GM19328 (cell line): ENCODE measurements around the gene PGA4.
"Not testable (repeated sequence)": the region's sequence is repeated elsewhere in the genome, so short reads cannot be mapped to it uniquely, and the experiment has no call there.

ENCODE experiments used
- ATAC-seq: cut with Tn5 transposase; IDR thresholded peaks from one replicate; pipeline ENCODE4 v1.9.1; 2021; ENCODE audit warnings: mild to moderate bottlenecking, moderate library complexity; ENCODE audit not compliant: unreplicated experiment

Gene PGA4

DNA sequence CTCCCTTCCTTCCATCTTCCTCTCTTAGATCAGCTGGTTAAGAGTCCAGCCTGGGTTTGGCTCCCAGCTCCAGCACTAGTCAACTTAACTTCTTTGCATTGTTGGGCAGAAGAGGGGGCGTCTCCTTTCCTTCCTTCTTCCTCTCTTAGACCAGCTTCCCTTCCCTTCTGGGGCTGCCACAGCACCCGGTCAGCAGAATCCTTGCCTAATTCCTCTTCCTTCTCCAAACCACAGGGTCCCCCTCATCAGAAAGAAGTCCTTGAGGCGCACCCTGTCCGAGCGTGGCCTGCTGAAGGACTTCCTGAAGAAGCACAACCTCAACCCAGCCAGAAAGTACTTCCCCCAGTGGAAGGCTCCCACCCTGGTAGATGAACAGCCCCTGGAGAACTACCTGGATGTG, 18.3 kb upstream of the PGA4 start:
- not testable (repeated sequence) for ATAC-seq

DNA sequence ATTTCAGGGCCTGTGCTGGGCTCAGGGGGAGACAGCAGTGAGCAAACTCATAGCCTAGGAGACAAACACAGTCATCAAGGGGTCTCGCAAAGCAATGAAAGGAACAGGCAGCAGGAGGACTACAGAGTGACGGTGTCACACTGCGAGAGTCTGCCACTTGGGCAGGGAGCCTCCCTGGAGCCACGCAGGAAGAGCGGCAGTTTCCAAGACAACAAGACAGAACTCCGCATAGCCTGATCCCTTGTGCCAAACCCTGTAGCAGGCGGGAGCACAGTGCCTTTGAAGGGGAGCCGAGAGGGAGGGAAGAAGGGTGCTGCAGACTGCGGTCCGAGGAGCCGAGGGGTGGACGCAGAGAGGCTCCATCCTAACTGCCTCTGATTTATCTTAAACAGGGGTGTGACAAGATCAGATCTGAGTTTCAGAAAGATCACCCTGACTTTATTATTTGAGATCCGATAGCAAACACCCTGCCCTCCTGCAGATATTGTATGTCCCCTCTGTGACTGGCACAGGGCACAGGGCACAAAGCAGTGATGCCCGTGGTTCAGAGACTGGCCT, 17.6 kb upstream of the PGA4 start:
- not testable (repeated sequence) for ATAC-seq

DNA sequence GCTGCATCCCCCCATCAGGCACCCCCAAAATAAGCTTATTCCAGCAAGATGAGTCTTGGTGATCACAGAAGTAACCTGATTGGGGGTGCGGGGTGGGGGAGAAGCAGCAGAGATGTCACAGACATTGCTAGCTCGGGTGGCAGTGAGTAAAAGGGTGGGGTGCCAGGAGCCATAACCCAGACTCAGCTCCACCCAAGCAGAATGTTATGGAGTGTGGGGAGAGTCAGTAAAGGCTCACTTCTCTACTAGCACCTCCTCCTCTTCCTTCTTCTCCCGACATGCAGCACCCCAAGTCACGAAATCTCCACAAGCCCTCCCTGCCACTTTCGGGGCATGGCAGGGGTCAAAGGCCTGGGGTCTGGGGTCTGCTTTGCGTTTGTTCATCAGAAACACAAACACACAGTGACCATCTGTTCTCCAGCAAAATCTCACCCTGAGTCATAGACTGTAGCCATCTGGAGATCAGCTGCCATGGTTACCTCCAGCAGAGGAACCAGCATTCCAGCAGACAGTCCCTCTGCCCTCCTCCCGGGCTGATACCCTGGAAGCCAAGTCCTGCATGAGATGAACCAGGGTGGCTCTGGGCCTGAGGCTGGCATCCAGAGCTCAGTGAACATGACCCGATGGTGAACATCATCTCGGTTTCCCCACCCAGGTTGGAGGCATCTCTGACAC, 14.4 kb upstream of the PGA4 start:
- not testable (repeated sequence) for ATAC-seq

DNA sequence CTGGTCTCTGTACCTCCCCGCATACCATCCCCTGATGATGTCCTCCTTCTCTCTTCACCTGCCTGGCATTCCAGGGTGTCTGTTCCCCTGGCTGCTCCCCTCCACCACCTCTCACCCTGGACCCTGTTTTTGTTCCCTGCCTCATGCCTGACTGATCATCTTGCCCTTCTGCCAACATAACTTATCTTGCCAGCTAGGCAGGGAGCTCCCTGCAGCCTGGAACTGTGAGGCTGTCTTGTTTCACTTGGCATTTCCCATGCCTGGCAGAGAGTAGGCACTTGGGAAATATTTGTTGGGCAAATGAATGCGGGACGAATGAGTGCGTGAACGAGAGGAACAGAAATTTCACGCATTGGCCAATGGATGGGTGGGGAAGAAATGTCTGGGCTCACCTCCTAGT, 11.5 kb upstream of the PGA4 start:
- not testable (repeated sequence) for ATAC-seq

DNA sequence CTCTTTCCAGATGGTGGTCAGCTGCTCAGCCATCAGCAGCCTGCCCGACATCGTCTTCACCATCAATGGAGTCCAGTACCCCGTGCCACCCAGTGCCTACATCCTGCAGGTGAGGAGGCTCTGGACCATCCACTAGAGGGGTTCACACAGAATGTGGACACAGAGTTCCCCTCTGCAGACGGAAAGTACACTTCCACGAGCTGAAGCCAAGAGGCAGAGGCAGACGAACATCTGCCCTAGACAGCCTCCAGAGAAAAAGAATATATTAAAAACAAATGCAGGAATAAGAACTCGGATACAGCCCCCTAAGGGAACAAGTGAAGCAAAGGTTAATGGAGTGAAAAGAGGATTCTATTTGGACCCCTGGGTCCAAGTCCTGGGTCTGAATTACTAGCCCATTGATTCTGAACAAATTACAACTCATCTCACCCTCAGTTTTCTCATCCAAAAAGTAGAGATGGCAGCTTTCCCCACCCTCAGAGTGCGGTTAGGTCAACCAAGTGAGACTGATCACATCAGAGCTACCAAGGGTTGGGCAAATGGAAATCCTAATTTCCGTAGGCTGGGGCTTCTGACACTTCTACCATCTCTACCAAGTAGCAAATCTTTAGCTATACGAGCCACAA, 10.7 kb upstream of the PGA4 start:
- ATAC-seq = not testable (repeated sequence)

DNA sequence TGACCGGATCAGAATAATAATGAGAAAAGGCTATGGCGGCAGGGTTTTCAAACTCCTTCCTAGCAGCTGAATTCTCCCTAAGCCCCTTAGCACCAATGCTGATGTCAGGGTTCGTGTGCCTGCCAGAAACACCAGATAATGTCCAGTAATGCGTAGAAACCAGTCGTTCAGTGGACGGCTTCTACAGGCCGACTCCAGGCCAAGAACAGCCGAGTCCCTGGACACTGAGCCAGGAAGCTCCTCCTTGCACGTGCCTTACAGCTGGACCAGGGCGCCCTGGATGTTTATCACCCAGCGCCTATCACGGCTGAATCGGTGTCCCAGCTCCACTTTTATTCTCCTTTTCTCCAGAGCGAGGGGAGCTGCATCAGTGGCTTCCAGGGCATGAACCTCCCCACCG, 9.9 kb upstream of the PGA4 start:
- not testable (repeated sequence) for ATAC-seq

DNA sequence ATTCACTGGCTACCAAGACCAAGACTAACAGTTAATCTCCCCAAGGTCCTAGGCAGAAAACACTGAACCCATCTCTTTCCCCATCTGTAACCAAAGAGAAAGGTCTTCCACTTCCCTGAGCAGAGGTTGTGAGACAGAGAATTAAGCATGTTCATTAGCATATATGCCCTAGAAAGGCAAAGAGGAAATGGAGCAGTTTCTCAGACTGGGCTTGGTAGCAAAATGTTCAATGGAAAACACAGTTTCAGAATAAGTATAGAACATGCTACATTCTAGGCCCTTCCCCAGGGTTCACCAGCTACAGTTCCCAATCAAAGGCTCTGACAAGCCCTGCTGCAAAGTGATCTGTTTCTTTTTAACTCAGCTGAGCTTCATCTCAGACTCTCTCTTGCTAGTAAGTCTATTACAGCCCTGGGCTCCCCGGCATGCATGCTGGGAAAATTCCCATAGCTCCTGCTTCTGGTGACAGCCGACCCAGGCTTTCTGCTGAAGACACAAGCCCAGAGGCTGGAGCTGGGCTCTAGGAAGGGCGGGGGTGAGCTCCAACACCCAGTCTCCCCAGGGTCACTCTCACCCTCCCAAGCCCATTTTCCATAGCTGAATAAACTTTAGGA, 8.3 kb upstream of the PGA4 start:
- not testable (repeated sequence) for ATAC-seq

DNA sequence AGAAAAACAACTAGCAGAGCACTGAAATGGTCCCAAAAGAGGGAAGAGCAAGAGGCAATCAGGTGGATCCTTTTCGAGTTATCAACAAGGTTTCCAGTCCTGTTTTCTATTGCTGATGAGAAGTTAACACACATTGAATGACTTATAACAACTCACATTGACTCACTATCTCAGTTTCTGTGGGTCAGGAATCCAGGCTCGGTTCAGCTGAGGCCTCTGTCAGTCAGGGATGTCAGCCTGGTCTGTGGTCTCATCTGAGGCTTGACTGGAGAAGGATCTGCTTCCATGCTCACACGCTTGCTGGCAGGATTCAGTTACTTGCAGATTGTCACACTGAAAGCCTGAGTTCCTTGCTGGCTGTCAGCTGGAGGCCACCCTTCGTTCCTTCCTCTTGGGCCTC, 3.8 kb upstream of the PGA4 start:
- ATAC-seq = not testable (repeated sequence)

DNA sequence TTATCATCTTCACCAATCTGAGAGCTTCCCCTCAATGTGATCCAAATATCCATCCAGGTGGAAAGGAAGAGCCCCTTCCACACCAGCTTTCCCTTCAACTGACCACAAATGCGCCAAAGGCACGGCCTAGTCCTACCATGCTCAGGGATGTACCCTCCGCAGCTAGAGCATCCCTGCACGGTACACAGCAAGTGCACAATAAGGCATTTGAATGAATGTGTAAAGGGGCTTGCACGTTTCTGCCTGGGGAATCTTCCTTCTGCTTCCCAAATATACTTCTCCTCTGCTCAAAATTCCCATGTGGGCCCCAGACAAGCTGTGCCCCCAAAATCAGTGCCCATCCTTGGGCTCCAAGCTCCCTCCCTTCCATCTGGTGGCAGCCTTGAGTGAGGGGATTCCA, 3.1 kb upstream of the PGA4 start:
- ATAC-seq = not testable (repeated sequence)

DNA sequence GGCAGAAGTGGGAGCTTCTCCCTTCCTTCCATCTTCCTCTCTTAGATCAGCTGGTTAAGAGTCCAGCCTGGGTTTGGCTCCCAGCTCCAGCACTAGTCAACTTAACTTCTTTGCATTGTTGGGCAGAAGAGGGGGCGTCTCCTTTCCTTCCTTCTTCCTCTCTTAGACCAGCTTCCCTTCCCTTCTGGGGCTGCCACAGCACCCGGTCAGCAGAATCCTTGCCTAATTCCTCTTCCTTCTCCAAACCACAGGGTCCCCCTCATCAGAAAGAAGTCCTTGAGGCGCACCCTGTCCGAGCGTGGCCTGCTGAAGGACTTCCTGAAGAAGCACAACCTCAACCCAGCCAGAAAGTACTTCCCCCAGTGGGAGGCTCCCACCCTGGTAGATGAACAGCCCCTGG, 545 bp downstream of the PGA4 start:
- not testable (repeated sequence) for ATAC-seq

DNA sequence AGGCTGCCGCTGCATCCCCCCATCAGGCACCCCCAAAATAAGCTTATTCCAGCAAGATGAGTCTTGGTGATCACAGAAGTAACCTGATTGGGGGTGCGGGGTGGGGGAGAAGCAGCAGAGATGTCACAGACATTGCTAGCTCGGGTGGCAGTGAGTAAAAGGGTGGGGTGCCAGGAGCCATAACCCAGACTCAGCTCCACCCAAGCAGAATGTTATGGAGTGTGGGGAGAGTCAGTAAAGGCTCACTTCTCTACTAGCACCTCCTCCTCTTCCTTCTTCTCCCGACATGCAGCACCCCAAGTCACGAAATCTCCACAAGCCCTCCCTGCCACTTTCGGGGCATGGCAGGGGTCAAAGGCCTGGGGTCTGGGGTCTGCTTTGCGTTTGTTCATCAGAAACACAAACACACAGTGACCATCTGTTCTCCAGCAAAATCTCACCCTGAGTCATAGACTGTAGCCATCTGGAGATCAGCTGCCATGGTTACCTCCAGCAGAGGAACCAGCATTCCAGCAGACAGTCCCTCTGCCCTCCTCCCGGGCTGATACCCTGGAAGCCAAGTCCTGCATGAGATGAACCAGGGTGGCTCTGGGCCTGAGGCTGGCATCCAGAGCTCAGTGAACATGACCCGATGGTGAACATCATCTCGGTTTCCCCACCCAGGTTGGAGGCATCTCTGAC, 4.5 kb downstream of the PGA4 start:
- not testable (repeated sequence) for ATAC-seq

DNA sequence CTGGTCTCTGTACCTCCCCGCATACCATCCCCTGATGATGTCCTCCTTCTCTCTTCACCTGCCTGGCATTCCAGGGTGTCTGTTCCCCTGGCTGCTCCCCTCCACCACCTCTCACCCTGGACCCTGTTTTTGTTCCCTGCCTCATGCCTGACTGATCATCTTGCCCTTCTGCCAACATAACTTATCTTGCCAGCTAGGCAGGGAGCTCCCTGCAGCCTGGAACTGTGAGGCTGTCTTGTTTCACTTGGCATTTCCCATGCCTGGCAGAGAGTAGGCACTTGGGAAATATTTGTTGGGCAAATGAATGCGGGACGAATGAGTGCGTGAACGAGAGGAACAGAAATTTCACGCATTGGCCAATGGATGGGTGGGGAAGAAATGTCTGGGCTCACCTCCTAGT, 7.3 kb downstream of the PGA4 start:
- not testable (repeated sequence) for ATAC-seq

DNA sequence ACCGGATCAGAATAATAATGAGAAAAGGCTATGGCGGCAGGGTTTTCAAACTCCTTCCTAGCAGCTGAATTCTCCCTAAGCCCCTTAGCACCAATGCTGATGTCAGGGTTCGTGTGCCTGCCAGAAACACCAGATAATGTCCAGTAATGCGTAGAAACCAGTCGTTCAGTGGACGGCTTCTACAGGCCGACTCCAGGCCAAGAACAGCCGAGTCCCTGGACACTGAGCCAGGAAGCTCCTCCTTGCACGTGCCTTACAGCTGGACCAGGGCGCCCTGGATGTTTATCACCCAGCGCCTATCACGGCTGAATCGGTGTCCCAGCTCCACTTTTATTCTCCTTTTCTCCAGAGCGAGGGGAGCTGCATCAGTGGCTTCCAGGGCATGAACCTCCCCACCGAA, 8.9 kb downstream of the PGA4 start:
- not testable (repeated sequence) for ATAC-seq

DNA sequence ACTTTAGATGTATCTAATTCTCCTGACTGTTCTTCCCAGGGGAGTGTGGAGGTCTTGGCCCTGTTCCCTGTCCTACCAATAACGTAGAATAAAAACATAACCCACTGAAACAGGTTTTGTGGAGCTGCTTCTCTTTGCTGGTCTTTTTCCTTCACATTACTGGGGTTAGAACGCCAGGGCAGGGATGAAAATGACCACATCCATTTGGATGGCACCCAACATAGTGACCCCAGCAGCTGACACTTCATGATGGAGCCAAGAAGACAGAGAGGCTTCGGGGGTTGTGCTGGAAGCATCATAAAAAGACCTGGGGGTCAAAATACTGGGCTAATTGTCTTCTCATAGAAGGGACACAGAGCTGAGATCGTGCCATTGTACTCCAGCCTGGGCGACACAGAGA, 9.4 kb downstream of the PGA4 start:
- not testable (repeated sequence) for ATAC-seq

DNA sequence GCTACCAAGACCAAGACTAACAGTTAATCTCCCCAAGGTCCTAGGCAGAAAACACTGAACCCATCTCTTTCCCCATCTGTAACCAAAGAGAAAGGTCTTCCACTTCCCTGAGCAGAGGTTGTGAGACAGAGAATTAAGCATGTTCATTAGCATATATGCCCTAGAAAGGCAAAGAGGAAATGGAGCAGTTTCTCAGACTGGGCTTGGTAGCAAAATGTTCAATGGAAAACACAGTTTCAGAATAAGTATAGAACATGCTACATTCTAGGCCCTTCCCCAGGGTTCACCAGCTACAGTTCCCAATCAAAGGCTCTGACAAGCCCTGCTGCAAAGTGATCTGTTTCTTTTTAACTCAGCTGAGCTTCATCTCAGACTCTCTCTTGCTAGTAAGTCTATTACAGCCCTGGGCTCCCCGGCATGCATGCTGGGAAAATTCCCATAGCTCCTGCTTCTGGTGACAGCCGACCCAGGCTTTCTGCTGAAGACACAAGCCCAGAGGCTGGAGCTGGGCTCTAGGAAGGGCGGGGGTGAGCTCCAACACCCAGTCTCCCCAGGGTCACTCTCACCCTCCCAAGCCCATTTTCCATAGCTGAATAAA, 10.5 kb downstream of the PGA4 start:
- not testable (repeated sequence) for ATAC-seq

DNA sequence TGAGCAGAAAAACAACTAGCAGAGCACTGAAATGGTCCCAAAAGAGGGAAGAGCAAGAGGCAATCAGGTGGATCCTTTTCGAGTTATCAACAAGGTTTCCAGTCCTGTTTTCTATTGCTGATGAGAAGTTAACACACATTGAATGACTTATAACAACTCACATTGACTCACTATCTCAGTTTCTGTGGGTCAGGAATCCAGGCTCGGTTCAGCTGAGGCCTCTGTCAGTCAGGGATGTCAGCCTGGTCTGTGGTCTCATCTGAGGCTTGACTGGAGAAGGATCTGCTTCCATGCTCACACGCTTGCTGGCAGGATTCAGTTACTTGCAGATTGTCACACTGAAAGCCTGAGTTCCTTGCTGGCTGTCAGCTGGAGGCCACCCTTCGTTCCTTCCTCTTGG, 15.0 kb downstream of the PGA4 start:
- not testable (repeated sequence) for ATAC-seq

DNA sequence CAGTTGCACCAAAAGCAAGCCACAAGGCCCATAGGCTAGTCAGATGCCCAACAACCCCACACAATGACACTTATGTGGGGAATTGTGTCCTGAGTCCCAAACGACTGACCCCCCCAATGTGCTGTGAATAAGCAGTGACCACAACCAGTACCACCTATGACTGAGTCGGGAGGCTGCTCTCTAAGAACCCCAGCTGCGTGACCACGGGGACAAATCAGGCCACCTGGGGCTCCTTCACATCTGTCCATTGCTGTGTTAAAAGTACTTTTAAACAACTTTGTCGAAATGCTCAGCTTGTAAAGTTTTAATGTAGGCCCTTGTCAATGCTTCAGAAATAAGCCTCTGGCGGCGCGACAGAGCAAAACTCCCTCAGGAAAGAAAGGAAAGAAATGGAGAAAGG, 18.1 kb downstream of the PGA4 start:
- not testable (repeated sequence) for ATAC-seq

DNA sequence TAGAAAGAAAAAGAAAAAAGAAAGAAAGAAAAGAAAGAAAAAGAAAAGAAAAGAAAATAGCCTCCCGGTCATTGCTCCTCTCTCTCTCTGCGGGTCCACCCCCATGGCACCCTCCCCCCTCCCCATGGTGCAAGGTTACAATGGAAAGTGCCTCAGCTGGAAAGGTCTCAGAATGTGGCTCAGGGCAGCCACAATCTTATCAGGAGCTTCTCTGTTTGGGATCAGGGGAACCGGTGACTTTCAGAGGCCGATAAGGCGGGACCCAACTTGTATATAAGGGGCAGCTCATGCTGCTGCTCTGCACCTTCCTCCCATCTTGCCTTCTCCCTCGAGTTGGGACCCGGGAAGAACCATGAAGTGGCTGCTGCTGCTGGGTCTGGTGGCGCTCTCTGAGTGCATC, 18.7 kb downstream of the PGA4 start, which contains the start of gene PGA5:
Gene PGA5 (plus strand): TSS at position 301 of the 400 bp plus-strand sequence. CDS start 52 bp downstream, at position 353.
- not testable (repeated sequence) for ATAC-seq

DNA sequence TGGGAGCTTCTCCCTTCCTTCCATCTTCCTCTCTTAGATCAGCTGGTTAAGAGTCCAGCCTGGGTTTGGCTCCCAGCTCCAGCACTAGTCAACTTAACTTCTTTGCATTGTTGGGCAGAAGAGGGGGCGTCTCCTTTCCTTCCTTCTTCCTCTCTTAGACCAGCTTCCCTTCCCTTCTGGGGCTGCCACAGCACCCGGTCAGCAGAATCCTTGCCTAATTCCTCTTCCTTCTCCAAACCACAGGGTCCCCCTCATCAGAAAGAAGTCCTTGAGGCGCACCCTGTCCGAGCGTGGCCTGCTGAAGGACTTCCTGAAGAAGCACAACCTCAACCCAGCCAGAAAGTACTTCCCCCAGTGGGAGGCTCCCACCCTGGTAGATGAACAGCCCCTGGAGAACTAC, 19.4 kb downstream of the PGA4 start:
- not testable (repeated sequence) for ATAC-seq

DNA sequence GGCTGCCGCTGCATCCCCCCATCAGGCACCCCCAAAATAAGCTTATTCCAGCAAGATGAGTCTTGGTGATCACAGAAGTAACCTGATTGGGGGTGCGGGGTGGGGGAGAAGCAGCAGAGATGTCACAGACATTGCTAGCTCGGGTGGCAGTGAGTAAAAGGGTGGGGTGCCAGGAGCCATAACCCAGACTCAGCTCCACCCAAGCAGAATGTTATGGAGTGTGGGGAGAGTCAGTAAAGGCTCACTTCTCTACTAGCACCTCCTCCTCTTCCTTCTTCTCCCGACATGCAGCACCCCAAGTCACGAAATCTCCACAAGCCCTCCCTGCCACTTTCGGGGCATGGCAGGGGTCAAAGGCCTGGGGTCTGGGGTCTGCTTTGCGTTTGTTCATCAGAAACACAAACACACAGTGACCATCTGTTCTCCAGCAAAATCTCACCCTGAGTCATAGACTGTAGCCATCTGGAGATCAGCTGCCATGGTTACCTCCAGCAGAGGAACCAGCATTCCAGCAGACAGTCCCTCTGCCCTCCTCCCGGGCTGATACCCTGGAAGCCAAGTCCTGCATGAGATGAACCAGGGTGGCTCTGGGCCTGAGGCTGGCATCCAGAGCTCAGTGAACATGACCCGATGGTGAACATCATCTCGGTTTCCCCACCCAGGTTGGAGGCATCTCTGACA, 23.3 kb downstream of the PGA4 start:
- not testable (repeated sequence) for ATAC-seq
